CD4-positive, alpha-beta memory T cell (primary cell): ENCODE results near the gene CFC1. TPM values are rescaled to one million over a fixed set of nuclear protein-coding genes. Genes with fewer than 3 reads are reported as not detected.
"Not testable (repeated sequence)": the region's sequence is repeated elsewhere in the genome, so short reads cannot be mapped to it uniquely, and the experiment has no call there.

Experiments
- CTCF ChIA-PET: fragments of 350-600 bp; sonication (Branson Sonifier 250); formaldehyde crosslinking; loops from one replicate; lab custom pipeline; 2021; ENCODE audit warnings: inconsistent platforms; ENCODE audit not compliant: partially characterized antibody; lab: Charles Lee
- POLR2A ChIA-PET: fragments of 350-600 bp; sonication (Branson Sonifier 250); formaldehyde crosslinking; loops from one replicate; lab custom pipeline; 2021; ENCODE audit not compliant: partially characterized antibody; lab: Charles Lee
- DNase-seq, 5 donors: peaks; one replicate each; pipeline versions ENCODE4 v3.0.0 to v3.0.0-alpha.2; 2020 to 2022; ENCODE audit warnings: mixed read lengths in 1 of 5
- H3K27ac ChIP-seq: one replicate; pipeline ENCODE4 v1.7.0; 2013; ENCODE audit warnings: low read depth, low read length
- H3K27me3 ChIP-seq: 2 replicates; pipeline ENCODE4 v1.7.0; 2013; ENCODE audit warnings: mild to moderate bottlenecking, low read length, moderate library complexity; ENCODE audit not compliant: insufficient read depth
- H3K36me3 ChIP-seq: 2 replicates; pipeline ENCODE4 v1.7.0; 2013; ENCODE audit warnings: mild to moderate bottlenecking, low read length, moderate library complexity; ENCODE audit not compliant: insufficient read depth
- H3K4me1 ChIP-seq: 2 replicates; pipeline ENCODE4 v1.7.0; 2013; ENCODE audit warnings: mild to moderate bottlenecking, low read length, moderate library complexity; ENCODE audit not compliant: insufficient read depth
- H3K4me3 ChIP-seq, 2 donors: one replicate each; pipeline ENCODE4 v1.7.0; 2013; ENCODE audit warnings: low read length in 2 of 2, mild to moderate bottlenecking in 1 of 2
- H3K9me3 ChIP-seq, 2 donors: one replicate each; pipeline ENCODE4 v1.7.0; 2013; ENCODE audit warnings: low read length in 2 of 2, control low read depth in 1 of 2; ENCODE audit not compliant: control insufficient read depth in 1 of 2
- H3K27ac Mint-ChIP-seq, 7 donors: one replicate each; pipeline ENCODE4 v1.8.0; 2020 to 2021; ENCODE audit warnings: mixed read lengths in 7 of 7, mild to moderate bottlenecking in 6 of 7, inconsistent platforms in 3 of 7, moderate library complexity in 3 of 7
- H3K27me3 Mint-ChIP-seq, 2 donors: one replicate each; pipeline ENCODE4 v1.8.0; 2020 to 2021; ENCODE audit warnings: mixed read lengths in 2 of 2
- H3K36me3 Mint-ChIP-seq, 2 donors: one replicate each; pipeline ENCODE4 v1.8.0; 2020 to 2021; ENCODE audit warnings: mixed read lengths in 2 of 2, inconsistent platforms in 1 of 2, mild to moderate bottlenecking in 1 of 2
- H3K4me1 Mint-ChIP-seq, 4 donors: one replicate each; pipeline ENCODE4 v1.8.0; 2020 to 2021; ENCODE audit warnings: mixed read lengths in 4 of 4, mild to moderate bottlenecking in 1 of 4
- H3K4me3 Mint-ChIP-seq, 8 donors: one replicate each; pipeline ENCODE4 v1.8.0; 2020 to 2021; ENCODE audit warnings: mixed read lengths in 8 of 8, mild to moderate bottlenecking in 7 of 8, moderate library complexity in 6 of 8, inconsistent platforms in 3 of 8
- H3K9me3 Mint-ChIP-seq, 8 donors: one replicate each; pipeline ENCODE4 v1.8.0; 2020 to 2021; ENCODE audit warnings: mixed read lengths in 8 of 8, mild to moderate bottlenecking in 5 of 8, inconsistent platforms in 3 of 8, moderate library complexity in 1 of 8
- intact Hi-C: fragments of 100-400 bp; cut with micrococcal nuclease; formaldehyde crosslinking; loops from one replicate; pipeline ENCODE4 v1.15.1; 2023
- polyA plus RNA-seq, 2 donors: library from polyadenylated mRNA; unstranded; fragments of 300-500 nt; fragmentation: Illumina TruSeq; gene quantifications; one replicate each; pipeline ENCODE4 v1.2.3, GENCODE V29; 2021
- total RNA-seq, 2 experiments: library from RNA; stranded (reverse); gene quantifications; one replicate each; pipeline ENCODE4 v1.2.3, GENCODE V29; 2021

Gene CFC1
- total and polyA plus RNA-seq, 4 experiments from 2014 or later: not detected

- H3K4me3 Mint-ChIP-seq, H3K4me1 ChIP-seq, H3K27ac Mint-ChIP-seq, H3K27me3 Mint-ChIP-seq, H3K36me3 ChIP-seq, H3K4me3 ChIP-seq, POLR2A ChIA-PET, intact Hi-C loops, H3K27me3 ChIP-seq, H3K9me3 ChIP-seq, CTCF ChIA-PET, H3K9me3 Mint-ChIP-seq, H3K27ac ChIP-seq, DNase-seq, H3K36me3 Mint-ChIP-seq, H3K4me1 Mint-ChIP-seq: not testable (repeated sequence)
Observed at GRCh38 chr2:130581491-130581890, 17.9 kb downstream of the CFC1 start.

GRCh38 chr2:130579121-130579520 lies 20.3 kb downstream of the CFC1 start:
- H3K27ac ChIP-seq, POLR2A ChIA-PET, H3K4me3 ChIP-seq, H3K4me1 Mint-ChIP-seq, H3K36me3 ChIP-seq, intact Hi-C loops, H3K36me3 Mint-ChIP-seq, H3K4me3 Mint-ChIP-seq, H3K27me3 ChIP-seq, DNase-seq, H3K4me1 ChIP-seq, H3K27ac Mint-ChIP-seq, H3K9me3 ChIP-seq, H3K27me3 Mint-ChIP-seq, CTCF ChIA-PET, H3K9me3 Mint-ChIP-seq: not testable (repeated sequence)

GRCh38 chr2:130577559-130577958 lies 21.8 kb downstream of the CFC1 start:
- POLR2A ChIA-PET, H3K36me3 ChIP-seq, DNase-seq, H3K4me1 ChIP-seq, H3K4me3 Mint-ChIP-seq, CTCF ChIA-PET, H3K27ac ChIP-seq, H3K36me3 Mint-ChIP-seq, H3K27ac Mint-ChIP-seq, H3K4me3 ChIP-seq, H3K27me3 ChIP-seq, H3K4me1 Mint-ChIP-seq, intact Hi-C loops, H3K27me3 Mint-ChIP-seq, H3K9me3 Mint-ChIP-seq, H3K9me3 ChIP-seq: not testable (repeated sequence)

GRCh38 chr2:130576209-130576784 lies 23.1 kb downstream of the CFC1 start:
- H3K4me3 ChIP-seq, H3K4me1 ChIP-seq, H3K27me3 ChIP-seq, POLR2A ChIA-PET, DNase-seq, CTCF ChIA-PET, H3K4me3 Mint-ChIP-seq, intact Hi-C loops, H3K27me3 Mint-ChIP-seq, H3K36me3 ChIP-seq, H3K36me3 Mint-ChIP-seq, H3K9me3 ChIP-seq, H3K27ac ChIP-seq, H3K27ac Mint-ChIP-seq, H3K9me3 Mint-ChIP-seq, H3K4me1 Mint-ChIP-seq: not testable (repeated sequence)

DNA sequence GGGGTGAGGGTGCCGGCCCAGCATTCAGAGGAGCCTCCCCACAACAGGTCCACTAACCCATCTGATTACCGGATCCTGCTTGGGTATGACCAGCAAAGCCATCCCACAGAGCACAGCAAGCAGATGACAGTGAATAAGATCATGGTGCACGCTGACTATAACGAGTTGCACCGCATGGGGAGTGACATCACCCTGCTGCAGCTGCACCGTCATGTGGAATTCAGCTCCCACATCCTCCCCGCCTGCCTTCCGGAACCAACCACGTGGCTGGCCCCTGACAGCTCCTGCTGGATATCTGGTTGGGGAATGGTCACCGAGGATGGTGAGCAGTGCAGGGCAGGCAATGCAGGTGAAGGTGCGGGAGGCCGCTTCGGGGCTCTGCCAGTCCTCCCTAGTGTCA lies 25.1 kb downstream of the CFC1 start:
- intact Hi-C loops, H3K4me3 ChIP-seq, H3K27me3 Mint-ChIP-seq, H3K36me3 Mint-ChIP-seq, H3K27ac Mint-ChIP-seq, H3K36me3 ChIP-seq, CTCF ChIA-PET, H3K9me3 ChIP-seq, H3K4me1 ChIP-seq, H3K27me3 ChIP-seq, POLR2A ChIA-PET, H3K27ac ChIP-seq, H3K4me1 Mint-ChIP-seq, H3K9me3 Mint-ChIP-seq, DNase-seq, H3K4me3 Mint-ChIP-seq: not testable (repeated sequence)

DNA sequence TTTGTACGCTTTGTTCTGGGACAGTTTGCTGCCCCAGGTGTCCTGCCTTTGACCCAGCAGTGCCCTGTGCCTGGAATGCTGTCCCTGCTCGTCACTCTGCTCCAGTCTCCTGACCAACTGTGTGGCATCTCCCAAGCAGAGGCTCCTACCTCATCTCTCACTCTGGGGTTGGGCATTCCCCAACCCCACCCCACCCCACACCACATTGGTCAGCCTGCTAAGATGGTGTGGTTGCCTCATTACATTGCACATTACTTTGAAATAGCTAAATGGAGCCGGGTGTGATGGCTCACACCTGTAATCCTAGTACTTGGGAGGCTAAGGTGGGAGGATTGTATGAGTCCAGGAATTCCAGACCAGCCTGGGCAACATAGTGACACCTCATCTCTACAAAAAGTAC lies 27.4 kb downstream of the CFC1 start:
- DNase-seq, intact Hi-C loops, H3K4me1 Mint-ChIP-seq, H3K27ac Mint-ChIP-seq, H3K36me3 Mint-ChIP-seq, H3K4me3 ChIP-seq, H3K27ac ChIP-seq, H3K9me3 Mint-ChIP-seq, H3K4me3 Mint-ChIP-seq, H3K27me3 ChIP-seq, CTCF ChIA-PET, POLR2A ChIA-PET, H3K9me3 ChIP-seq, H3K36me3 ChIP-seq, H3K4me1 ChIP-seq, H3K27me3 Mint-ChIP-seq: not testable (repeated sequence)

DNA sequence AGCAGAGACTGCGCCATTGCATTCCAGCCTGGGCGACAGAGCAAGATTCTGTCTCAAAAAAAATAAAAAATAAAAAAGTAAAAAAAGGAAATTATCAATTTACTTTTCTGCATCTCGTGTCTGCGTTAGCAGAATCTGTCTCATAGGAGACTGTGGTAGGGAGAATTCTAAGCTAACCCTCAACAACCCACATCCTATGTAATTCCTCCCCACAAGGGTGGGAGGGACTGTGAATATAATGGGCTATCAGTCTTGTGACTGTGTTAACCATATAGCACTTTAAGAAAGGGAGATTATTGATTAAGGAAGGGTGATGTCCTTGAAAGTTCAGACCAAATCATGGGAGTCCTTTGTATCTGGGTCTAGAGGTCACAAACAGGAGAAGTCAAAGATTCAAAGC lies 33.2 kb downstream of the CFC1 start:
- not testable (repeated sequence) for H3K36me3 Mint-ChIP-seq

DNA sequence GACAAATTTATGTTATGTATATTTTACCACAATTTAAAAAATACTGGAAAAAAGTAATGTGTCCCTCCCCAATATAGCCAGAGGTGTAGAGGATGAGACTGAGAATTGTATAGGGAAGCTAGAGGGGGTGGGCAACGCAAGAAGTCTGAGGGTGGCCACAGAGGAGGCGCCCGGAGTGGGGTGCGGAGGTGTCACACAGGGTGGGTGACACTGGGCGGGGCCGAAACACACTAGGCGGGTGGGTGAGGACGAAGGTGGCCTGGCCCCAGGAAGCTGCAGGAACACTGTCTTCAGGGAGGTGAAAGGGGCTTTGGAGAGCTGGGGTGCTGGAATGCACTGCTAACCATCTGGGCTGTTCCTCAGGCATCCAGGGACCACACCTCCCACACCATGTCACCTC lies 42.9 kb downstream of the CFC1 start:
- H3K36me3 ChIP-seq, H3K27me3 Mint-ChIP-seq, H3K27me3 ChIP-seq, H3K4me1 Mint-ChIP-seq, POLR2A ChIA-PET, H3K36me3 Mint-ChIP-seq, H3K9me3 Mint-ChIP-seq, intact Hi-C loops, DNase-seq, H3K4me1 ChIP-seq, CTCF ChIA-PET, H3K27ac ChIP-seq, H3K4me3 Mint-ChIP-seq, H3K4me3 ChIP-seq, H3K27ac Mint-ChIP-seq, H3K9me3 ChIP-seq: not testable (repeated sequence)

More for the DNA sequence above, 33.2 kb downstream of the CFC1 start:
- intact Hi-C loops, H3K36me3 ChIP-seq, H3K4me1 ChIP-seq, H3K4me3 ChIP-seq, H3K27me3 ChIP-seq, CTCF ChIA-PET, DNase-seq, POLR2A ChIA-PET, H3K4me3 Mint-ChIP-seq, H3K9me3 ChIP-seq, H3K27ac Mint-ChIP-seq, H3K9me3 Mint-ChIP-seq, H3K27me3 Mint-ChIP-seq, H3K27ac ChIP-seq, H3K4me1 Mint-ChIP-seq: not testable (repeated sequence)
